HG03097 (cell line): Measurements from ENCODE around the gene STXBP1.
A peak's percentile ranks its signal among the peaks of the same experiment; 100 is the strongest.

Experiments
- ATAC-seq: cut with Tn5 transposase; IDR thresholded peaks from one replicate; pipeline ENCODE4 v1.9.1; 2021; ENCODE audit not compliant: unreplicated experiment, low FRiP score

The STXBP1 gene

DNA sequence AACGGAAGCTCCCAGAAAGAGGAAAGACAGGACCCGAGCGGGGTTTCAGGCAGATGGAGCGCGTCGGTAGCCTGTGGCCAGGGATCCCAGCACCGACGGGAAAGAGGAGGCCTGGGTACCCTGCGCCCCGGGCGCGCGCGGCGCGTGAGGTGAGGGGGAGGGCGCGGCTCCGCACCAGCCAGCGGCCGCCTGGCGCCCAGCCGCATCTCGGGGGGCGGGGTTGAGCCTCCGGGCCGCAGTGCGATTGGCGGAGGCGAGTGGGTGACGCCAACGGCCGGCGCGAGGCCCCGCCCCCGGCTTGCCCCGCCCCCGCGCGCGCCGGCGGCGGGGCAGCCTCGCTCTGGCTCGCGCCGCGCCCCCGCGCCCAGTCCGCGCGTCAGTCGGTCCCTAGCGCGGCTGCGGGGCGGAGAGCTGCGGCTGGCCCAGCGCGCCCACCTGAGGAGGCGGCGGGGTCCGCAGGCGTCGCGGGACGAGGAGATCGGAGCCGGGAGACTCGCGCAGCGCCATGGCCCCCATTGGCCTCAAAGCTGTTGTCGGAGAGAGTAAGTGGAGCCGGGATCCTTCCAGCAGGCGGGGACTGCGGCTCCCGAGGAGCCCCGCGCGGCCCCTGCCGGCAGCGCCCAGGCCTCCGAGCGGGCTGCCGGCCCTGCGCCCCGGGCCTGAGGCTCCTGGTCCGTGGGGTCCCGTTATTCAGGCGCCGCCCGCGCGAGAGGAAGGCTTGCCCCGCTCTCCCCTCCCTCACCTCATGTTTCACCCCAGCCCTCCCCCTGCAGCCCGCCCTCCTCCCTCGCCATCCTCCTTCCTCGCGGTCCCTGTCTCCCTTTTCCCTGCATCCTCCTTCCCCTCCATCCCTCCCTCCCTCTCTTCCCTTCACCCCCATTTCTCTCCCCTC, at the start of gene STXBP1:
Gene STXBP1, plus strand, starts transcription at position 379 of the 892 bp plus-strand sequence. Its CDS starts 127 bp downstream, at position 506.
- peak; percentile 91 for ATAC-seq

DNA sequence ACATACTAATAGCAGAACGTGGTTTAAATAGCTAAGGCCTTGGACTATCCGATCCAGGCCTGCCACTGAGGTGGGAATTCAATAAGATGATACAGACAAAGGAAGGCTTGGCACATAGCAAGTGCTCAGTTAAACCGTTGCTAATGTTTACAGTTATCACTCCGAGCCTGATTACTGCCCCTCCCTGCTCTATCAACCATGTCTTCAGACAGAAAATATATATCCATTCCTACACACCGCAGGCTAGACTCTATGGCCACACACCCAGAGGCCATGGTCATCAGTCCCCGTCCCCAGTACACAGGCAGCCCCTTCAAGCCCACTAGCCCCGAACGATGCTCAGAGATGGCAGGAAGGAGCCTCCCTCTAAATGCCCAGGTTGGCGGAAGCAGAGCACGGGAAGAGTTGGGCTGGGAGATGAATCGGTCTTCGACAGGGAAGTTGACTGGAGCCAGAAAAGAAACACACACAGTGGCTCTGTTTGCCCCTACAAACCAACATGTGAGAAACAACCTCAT, 49.7 kb upstream of the STXBP1 start:
- ATAC-seq, result no peak

DNA sequence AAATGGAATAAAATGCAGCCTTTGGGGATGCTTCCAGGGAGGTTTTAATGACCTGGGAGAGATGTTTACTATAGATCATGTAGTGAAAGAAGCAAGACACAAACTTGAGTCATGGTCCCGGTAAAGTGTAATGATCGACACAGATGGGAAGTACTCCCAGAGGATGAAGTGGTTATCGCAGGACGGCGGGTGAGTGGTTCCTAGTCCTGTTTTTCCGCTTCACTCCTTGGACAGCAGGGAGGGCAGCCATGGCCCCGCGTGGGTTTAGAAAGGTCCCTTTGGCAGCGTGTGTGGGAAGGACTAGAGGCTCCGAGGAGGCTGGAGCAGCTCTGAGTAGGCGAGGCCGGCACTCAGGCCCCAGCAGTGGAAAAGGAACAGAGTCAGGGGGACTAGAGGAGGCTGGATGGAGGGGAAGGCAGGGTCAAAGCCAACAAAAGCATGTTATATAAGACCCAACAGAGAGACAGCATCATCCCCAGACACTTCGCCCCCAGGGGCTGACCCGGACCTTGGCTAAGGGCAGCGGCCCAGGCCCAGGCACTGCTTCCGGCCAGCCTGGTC, 49.2 kb upstream of the STXBP1 start:
- no peak for ATAC-seq

DNA sequence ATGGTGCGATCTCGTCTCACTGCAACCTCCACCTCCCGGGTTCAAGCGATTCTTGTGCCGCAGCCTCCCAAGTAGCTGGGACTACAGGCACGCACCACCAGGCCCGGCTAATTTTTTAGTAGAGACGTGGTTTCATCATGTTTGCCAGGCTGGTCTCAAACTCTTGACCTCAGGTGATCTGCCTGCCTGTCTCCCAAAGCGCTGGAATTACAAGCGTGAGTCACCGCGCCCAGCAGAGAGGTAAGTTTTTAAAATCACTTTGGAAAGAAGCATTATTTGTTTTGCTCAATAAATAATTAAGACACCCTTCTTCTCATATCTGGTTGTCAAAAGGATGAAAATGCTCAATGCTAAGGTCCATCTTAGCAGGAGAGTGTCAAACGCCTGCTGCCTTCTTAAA, 48.5 kb upstream of the STXBP1 start:
- ATAC-seq, result no peak

DNA sequence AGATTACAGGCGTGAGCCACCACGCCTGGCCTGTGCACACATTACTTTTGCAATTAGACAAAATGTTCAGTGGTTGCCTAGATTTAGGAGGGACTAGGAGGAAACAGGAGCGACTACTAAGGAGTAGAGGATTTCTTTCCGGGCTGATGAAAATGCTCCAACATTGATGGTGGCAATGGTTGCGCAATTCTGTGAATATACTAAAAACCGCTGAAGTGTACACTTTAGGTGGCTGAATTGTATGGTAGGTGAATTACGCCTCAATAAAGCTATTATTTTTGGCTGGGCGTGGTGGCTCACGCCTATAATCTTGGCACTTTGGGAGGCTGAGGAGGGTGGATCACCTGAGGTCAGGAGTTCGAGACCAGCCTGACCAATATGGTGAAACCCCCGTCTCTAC, 46.8 kb upstream of the STXBP1 start:
- ATAC-seq, result no peak

DNA sequence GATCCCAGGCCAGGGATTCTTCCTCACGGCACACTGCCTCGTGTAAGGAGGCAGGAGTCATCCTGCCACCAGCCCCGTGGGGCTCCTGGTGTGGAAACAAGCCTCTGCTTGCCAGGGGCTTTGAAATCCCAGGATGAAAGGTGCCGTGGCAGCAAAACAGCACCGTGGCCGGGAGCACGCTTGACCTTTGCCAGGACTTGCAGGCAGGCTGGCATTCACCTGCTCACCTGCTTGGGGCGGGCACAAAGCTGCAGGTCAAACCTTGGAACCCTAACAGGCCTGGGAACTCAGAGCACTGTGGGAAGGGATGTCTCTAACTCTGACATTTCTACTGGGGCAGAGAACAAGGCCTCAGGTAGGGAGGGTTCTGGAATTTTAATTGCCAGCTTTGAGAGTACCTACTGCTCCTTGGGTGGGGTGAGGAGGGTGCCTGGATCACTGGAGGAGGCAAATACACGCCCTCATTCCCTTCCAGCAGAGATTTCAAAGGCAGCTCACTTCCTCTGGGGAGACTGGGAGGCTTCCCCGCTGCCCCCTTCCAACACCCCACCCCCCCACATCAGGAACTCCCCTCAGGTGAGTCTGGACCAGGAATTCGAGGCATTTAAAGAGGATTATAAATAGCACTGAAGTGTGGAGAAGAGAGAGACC, 45.6 kb upstream of the STXBP1 start:
- no peak for ATAC-seq

DNA sequence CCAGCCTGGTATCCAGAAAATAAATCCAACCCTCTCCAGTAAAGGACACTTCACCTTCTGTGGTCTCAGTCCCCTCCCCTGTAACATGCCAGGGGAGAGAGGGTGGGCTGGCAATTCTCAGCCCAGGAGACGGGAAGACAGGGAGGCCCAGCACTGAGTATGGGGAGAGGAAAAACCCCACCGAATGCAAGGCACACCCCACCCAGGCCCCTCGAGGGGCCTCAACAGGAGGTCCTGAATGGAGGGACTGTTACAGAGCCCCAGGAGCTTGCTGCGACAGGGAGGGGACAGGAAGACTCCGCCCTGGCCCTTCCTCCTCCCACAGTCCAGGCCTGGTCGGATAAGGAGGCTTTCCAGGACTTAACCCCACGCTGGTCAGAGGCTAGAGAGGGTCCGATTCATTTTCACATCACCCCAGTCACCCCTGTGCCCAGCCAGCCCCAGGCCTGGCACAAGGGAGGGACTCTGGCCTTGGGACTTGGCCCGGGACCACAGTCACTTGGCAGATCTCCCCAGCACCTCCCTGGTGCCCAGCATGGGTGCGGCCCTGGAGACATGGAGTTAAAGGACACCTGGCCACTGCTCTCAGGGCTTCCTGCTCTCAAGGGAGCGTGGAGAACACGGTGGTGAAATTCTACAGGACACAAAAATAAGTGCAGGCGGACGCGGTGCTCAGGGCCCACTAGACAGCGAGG, 44.9 kb upstream of the STXBP1 start:
- ATAC-seq, result no peak

DNA sequence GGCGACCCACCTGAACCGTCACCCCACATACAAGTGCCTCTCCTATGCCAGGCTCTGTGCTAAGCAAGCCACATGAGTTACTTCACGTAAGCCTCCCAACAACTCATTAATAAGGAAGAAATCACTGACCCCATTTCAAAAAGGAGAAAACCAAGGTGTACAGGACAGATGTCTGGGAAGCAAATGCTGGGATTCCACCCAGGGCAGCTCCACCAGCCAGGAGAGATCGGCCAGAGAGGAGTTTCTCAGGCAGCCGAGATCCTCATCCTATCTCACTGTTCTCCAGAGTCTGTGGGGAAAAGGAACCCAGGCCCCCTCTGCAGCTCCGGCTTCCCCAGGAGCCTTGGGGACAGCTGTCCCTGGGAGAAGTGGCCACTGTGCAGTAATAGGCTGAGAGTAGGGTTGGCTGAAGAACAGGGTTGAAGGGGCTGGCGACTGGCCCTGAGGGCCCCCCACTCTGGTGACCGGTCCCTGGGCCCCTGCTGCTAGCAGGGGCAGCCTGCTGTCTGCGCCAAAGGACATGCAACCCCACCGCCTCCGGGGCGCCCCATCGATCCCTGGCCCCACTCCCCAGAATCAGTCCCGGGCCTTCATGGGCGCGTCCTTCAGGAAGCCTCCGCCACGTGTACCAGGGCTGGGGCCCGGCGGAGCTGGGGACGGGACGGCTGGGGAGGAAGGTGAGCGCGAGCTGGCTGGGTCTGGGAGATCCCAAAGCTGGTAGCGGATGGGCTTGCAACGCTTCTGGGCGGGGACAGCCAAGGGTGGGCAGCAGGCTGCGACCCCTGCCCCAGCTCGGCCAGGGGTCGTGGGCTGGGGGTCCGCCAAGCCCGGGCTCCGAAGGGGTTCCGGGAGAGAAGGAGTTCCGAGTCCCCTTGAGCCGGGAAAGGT, 44.1 kb upstream of the STXBP1 start:
- no peak for ATAC-seq

DNA sequence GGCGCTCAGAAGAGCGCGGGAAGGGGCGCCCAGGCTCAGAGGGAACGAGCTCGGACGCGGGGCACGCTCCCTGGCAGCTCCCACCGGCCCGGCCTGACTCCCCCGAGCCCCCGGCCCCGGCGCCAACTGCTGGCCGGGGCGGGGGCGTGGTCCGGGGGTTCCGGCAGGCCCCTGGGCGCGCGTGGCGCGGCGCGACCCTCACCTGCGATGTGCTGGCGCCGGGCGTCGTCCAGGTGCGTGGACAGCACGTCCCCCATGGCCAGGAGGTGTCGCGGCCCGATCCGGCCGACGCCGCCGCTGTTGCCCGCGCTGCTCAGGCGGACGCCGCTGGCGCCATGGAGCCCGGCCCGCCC, 43.5 kb upstream of the STXBP1 start:
- ATAC-seq, result no peak

DNA sequence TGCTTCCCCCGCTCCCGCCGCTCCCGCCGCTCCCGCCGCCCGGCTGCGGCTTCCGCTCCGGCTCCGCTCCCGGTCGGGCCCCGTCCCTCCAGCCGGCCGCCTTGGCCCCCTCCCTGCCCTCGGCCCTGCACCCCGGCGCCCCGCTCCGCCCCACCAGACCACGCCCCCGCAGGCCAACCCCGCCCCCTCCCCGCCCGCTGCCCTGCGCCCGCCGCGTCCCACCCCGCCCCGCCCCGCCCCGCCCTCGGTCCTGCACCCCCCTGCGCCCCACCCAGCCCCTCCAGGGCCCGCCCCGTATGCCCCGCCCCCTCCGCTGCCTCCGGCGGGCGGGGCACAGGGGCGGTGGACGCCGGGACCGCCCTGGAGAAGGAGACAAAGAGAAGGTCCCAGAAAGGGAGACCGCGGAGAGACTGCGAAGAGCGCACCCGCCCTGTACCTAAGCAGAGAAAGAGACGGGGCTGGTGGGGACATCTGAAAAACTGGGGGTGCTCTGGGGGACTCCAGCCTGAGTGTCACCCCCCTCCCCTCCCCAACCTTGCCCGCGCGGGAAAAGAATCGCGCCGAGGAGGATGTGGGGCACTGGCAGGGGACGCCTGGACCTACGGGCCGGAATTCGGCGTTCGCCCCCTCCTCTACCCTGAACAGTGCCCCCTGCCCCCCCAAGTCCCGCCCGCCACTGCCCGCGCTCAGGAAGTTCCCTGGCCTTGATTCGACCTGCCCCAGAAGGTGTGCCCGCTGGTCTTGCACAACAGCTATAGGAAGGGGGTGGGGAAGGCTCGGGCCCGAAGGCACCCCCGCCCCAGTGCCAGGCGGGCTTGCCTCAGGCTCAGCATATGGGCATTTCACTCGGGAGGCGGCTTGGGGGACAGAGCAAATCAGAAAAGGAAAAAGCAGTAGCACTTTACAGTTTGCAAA, 42.8 kb upstream of the STXBP1 start:
- ATAC-seq, result no peak

DNA sequence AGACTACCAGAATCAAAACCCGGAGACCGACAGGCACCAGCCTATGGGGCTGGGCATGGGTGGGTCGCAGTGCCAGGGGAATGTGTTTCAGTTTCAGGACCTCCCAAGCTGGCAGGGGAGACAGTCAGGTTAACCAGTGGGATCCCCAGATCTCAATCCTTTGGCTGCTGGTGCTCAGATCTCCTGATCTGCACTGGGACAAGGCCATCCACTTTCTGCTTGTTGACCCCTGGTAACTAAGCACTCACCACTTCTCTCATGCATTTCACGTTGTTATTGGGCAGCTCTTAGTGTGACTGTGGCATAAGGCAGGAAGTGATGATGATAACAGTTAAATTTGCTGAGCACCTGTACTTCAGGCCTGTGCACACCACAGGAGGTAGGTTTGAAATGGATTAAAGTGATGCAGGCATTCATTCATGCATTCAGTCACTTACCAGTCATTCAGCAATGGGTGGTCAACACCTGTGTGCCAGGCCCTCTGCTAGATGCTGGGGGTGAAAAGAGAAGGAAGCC, 42.1 kb upstream of the STXBP1 start:
- ATAC-seq, result no peak

DNA sequence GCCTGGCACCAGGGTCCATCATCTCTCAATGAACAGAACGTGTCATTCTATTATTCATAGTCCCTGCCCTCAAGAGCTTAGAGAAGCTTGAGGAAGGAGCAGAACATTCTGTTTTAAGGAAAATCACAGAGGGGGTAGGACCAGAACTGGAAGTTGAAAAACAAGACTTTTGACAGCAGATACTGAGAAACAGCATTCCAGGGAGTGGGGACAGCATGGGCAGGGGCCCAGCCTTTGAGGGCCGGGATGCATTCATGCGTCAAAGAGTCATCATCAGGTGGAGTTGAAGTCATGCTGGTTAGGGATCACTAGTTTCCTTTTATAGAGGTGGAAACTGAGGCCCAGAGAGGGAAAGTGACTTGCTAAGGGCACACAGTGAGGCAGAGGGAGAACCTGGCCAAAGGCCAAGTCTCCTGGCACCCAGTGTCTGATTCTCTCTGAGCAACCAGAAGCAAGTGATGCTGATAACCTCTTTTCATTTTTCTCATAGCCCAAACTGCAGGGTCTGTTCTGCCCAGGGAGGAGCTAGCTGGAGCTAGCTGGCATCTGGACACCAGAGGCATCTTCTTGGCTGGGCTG, 41.5 kb upstream of the STXBP1 start:
- ATAC-seq, result no peak

DNA sequence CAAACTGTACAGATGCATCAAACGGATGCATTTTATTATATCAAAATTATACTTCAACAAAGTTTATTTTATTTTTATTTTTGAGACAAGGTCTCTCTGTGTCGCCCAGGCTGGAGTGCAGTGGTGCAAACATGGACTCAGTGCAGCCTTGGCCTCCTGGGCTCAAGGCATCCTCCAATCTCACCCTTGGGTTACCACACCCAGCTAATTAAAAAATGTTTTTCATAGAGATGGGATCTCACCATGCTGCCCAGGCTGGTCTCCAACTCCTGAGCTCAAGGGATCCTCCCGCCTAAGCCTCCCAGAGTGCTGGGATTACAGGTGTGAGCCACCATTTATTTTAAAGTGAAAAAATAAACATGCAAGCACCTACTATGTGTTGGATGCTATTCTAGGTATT, 40.1 kb upstream of the STXBP1 start:
- no peak for ATAC-seq

DNA sequence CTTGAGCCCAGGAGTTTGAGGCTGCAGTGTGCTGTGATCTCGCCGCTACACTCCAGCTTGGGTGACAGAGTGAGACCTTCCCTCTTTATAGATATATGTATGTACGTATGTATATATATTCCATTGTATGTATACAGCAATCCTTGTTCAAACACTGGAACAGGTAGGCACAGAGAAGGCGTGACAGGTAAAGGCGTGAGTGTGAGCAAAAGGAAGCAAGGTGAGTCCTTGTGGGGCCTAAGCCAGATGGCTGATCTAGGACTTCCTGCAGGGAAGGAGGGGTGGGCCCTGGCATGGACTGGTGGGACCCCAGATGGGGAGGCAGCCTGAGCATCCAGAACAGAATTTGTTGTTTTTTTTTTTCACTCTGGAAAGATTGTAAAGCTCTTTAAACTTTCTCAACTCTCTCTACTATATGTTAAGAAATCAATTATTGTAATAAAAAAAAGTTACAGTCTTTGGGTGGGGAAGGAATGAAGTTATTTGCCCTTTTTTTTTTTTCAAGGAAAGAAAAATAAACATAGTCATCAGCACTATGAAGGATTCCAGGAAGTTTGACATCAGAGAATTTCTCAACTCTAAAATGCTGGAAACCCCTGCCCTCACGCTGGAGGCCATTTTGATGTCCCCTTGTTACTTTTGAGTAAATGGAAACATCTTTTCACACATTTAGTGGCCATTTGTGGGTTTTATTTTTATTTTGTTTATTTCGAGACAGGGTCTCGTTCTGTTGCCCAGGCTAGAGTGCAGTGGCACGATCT, 38.9 kb upstream of the STXBP1 start:
- no peak for ATAC-seq

DNA sequence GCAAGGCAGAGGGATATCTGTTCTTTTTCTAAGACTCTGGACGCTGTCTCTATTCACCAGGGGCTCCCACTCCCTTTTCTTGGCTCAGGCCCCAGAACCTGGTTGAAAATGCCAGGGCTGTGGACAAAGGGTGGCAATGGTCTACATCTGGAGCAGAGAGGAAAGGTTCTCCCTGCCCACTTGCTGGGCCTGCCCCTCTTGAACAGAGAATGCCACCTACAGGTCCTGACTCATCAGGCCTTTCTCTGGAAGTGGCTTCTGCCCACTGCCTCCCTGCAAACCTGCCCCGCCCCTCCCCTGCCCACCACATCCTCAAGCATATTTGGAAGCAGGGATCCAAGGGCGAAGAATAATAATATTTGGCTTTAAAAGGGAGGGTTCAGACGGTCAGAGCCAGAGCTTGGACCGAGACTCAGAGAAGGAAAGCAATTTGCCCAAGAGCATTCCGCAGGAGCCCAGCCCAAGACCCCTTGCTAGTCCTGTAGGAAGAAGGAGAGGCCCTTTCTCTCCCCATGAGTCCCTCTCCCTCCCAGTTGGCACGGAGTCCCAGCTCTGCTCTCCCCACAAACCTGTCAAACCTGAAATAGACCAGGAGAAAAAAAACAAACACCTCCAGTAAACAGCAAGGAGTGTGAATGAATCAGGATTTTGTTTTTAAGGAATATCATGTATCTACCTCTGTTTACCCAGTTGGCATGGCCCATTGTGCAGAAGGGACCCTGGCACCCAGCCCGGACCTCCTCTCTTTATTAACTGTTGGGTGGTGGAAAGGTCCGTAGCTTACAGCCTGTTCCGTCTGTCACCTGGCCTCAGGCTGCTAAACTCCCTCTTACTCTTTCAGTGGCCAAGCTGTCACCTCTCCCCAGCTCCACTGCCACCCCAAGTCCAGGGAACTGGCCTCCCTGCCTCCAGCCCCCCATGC, 37.7 kb upstream of the STXBP1 start:
- no peak for ATAC-seq

DNA sequence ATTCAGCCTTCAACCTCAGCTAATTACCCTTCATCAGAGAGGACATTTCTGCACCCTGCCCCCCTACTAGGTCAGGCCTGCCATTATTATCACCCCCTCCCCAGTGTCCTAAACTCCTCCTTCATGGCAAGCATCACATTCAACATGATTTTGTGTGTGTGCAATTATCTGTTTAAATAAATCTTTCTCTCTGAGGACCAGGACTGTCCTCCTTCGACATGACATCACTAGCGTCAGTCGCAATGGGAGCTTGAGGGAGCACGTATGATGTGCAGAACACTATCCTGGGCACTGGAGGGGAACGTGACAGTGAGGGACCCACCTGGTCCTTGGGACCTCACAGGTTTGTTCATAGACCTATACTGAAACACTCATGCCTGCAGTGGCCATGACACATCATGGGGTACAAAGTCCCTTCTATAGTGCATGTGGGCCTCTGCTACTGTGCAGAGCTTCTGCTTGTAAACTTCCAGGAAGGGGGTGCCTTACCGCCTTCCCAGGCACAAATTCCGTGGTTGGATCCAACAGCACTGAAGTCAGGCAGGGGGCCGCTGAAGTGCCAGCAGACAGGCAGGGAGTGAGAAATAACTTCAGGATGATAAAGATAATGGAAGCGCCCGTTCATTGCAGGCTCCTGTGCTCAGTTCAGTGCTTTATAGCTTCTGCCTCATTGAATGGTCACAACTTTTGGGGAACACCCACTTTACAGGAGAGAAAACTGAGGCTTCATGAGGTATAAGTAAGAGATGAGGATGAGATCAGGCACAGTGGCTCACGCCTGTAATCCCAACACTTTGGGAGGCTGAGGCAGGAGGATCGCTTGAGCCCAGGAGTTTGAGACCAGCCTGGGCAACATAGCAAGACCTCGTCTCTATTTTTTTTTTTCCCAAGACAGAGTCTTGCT, 36.0 kb upstream of the STXBP1 start:
- no peak for ATAC-seq
